ENCODE results near the gene H3-3A.

- TF ChIP-seq, protein P1, sequence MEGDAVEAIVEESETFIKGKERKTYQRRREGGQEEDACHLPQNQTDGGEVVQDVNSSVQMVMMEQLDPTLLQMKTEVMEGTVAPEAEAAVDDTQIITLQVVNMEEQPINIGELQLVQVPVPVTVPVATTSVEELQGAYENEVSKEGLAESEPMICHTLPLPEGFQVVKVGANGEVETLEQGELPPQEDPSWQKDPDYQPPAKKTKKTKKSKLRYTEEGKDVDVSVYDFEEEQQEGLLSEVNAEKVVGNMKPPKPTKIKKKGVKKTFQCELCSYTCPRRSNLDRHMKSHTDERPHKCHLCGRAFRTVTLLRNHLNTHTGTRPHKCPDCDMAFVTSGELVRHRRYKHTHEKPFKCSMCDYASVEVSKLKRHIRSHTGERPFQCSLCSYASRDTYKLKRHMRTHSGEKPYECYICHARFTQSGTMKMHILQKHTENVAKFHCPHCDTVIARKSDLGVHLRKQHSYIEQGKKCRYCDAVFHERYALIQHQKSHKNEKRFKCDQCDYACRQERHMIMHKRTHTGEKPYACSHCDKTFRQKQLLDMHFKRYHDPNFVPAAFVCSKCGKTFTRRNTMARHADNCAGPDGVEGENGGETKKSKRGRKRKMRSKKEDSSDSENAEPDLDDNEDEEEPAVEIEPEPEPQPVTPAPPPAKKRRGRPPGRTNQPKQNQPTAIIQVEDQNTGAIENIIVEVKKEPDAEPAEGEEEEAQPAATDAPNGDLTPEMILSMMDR (IDR thresholded peaks at IDR 0.05 in 2 of 3, conservative IDR thresholded peaks at IDR 0.05 in 1 of 3; ENCODE audit: control insufficient read depth in 2 of 3, extremely low read depth in 1 of 3, insufficient read depth in 1 of 3, low read depth in 3 of 3, low read length in 3 of 3), result no peak
- no peak for TF ChIP-seq CREM (IDR thresholded peaks at IDR 0.05; ENCODE audit: low read depth)
- no peak for TF ChIP-seq ZNF207 (IDR thresholded peaks at IDR 0.05; ENCODE audit: borderline replicate concordance)
- TF ChIP-seq YY1 (IDR thresholded peaks at IDR 0.05; ENCODE audit: low read depth, low read length), result no peak
- no peak for TF ChIP-seq SMARCA5 (IDR thresholded peaks at IDR 0.05)
- TF ChIP-seq TAF1 (IDR thresholded peaks at IDR 0.05; ENCODE audit: borderline replicate concordance, low read depth, low read length), result no peak
- no peak for TF ChIP-seq POLR2A (IDR thresholded peaks at IDR 0.05; ENCODE audit: low read depth, low read length)
- TF ChIP-seq, protein P2, sequence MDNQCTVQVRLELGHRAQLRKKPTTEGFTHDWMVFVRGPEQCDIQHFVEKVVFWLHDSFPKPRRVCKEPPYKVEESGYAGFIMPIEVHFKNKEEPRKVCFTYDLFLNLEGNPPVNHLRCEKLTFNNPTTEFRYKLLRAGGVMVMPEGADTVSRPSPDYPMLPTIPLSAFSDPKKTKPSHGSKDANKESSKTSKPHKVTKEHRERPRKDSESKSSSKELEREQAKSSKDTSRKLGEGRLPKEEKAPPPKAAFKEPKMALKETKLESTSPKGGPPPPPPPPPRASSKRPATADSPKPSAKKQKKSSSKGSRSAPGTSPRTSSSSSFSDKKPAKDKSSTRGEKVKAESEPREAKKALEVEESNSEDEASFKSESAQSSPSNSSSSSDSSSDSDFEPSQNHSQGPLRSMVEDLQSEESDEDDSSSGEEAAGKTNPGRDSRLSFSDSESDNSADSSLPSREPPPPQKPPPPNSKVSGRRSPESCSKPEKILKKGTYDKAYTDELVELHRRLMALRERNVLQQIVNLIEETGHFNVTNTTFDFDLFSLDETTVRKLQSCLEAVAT (IDR thresholded peaks at IDR 0.05), result no peak
Observed at GRCh38 chr1:226027538-226028217, 34.8 kb upstream of the H3-3A start.

Measured in GM12878 (cell line).